ENCODE data around the gene DNAAF1. TPM values are rescaled to one million over a fixed set of nuclear protein-coding genes. Genes with fewer than 3 reads are reported as not detected.
"Not testable (repeated sequence)": the region's sequence is repeated elsewhere in the genome, so short reads cannot be mapped to it uniquely, and the experiment has no call there.

Gene DNAAF1
- polyA plus RNA-seq, 2 of the 4 experiments (the other 2 are of a cell fraction), result 0.13 to 0.14 TPM

- ChIA-PET CTCF (interaction anchor here (0.8 to 4.4 kb wide), 10 partner anchors 12 to 69 kb away, joined by 3 to 19 read pairs (median 8); partner anchors contain the start of genes DNAAF1, HSDL1 and TAF1C), POLR2A (interaction anchor here (0.9 to 1.5 kb wide), 9 partner anchors 11 to 164 kb away, joined by 3 to 10 read pairs (median 5); partner anchors contain the start of genes DNAAF1, HSDL1, OSGIN1 and TAF1C)
- FAIRE-seq (no peak), DNase-seq (ENCODE audit: low read depth in 1 of 2, low spot score in 1 of 2) (peak; percentile 28 to 40), ATAC-seq (peak in 1 of 2 experiments; percentile 31; a peak in 3 of 6 replicates)
- H3K4me2 ChIP-seq, result peak overlapping the region; percentile 91
- peaks cover 8% of the 10 kb centered on the region for H3K4me1 ChIP-seq
- 31% methylated on average over 12 of the region's 12 CpGs for WGBS (ENCODE audit: missing lambda C conversion rate)
- TF ChIP-seq MAX (IDR thresholded peaks at IDR 0.05) (no peak), POLR2A (IDR thresholded peaks at IDR 0.05; ENCODE audit: low read length) (0 out of 2 replicates have a peak, but pooled peaks have one; percentile 7)
- peak overlapping the region; percentile 88 to 96 for H3K27ac ChIP-seq
- H3K9me3 ChIP-seq, result no peaks in the 10 kb centered on the region
- H3K4me3 ChIP-seq, result peak overlapping the region; percentile 76
Measured at GRCh38 chr16:84117494-84117843, 27.6 kb upstream of the DNAAF1 start.

- CTCF ChIA-PET, result interaction anchor here (1.3 to 4.4 kb wide), 8 partner anchors 17 to 366 kb away, joined by 3 to 19 read pairs (median 6); partner anchors contain the start of genes DNAAF1, HSDL1 and TAF1C
- FAIRE-seq; ATAC-seq; DNase-seq (ENCODE audit: low read depth in 1 of 2, low spot score in 1 of 2); H3K9me3 ChIP-seq; H3K4me3 ChIP-seq; H3K4me1 ChIP-seq; POLR2A ChIA-PET; H3K27ac ChIP-seq: not testable (repeated sequence)
- peak overlapping the region; percentile 91 for H3K4me2 ChIP-seq
- WGBS (ENCODE audit: missing lambda C conversion rate), result 94% methylated on average over 5 of the region's 5 CpGs
Measured at GRCh38 chr16:84118315-84118714, 26.8 kb upstream of the DNAAF1 start.

- FAIRE-seq (no peak), ATAC-seq (no peak), DNase-seq (ENCODE audit: low read depth in 1 of 2, low spot score in 1 of 2) (no peak)
- Histone ChIP-seq H3K4me3 (no peak overlapping the region), H3K9me3 (no peaks in the 10 kb centered on the region), H3K4me1 (peaks cover 8% of the 10 kb centered on the region), H3K4me2 (no peak overlapping the region), H3K27ac (no peak overlapping the region)
- ChIA-PET POLR2A (no interaction called here), CTCF (interaction anchor here (1.2 to 3.3 kb wide), 6 partner anchors 18 to 365 kb away, joined by 3 to 13 read pairs (median 4); partner anchors contain the start of gene TAF1C)
- no peak for TF ChIP-seq SMC3 (IDR thresholded peaks at IDR 0.05)
- no peak for TF ChIP-seq FOSB (CRISPR knock-in tag; IDR thresholded peaks at IDR 0.05)
- no peak for TF ChIP-seq SREBF2 (IDR thresholded peaks at IDR 0.05)
- TF ChIP-seq EP300 (IDR thresholded peaks at IDR 0.05), result no peak
- no peak for TF ChIP-seq MAX (IDR thresholded peaks at IDR 0.05)
- TF ChIP-seq ZC3H11A (IDR thresholded peaks at IDR 0.05), result no peak
- TF ChIP-seq RNF2 (IDR thresholded peaks at IDR 0.05; ENCODE audit: borderline replicate concordance, low read depth), result no peak
- no peak for TF ChIP-seq PBX3 (IDR thresholded peaks at IDR 0.05)
- no peak for TF ChIP-seq ZNF302 (CRISPR knock-in tag; IDR thresholded peaks at IDR 0.05)
- TF ChIP-seq ZSCAN20 (CRISPR knock-in tag; IDR thresholded peaks at IDR 0.05), result no peak
- no peak for TF ChIP-seq CBX8 (IDR thresholded peaks at IDR 0.05)
- TF ChIP-seq CHD4 (IDR thresholded peaks at IDR 0.05; ENCODE audit: borderline replicate concordance), result no peak
- no peak for TF ChIP-seq HOXA7 (CRISPR knock-in tag; IDR thresholded peaks at IDR 0.05)
- no peak for TF ChIP-seq BCL3 (IDR thresholded peaks at IDR 0.05)
- TF ChIP-seq RFX5 (IDR thresholded peaks at IDR 0.05), result no peak
- WGBS (ENCODE audit: missing lambda C conversion rate), result 78% methylated on average over 11 of the region's 13 CpGs
Measured at GRCh38 chr16:84119368-84119767, 25.7 kb upstream of the DNAAF1 start.

GRCh38 chr16:84120023-84120422 lies 25.1 kb upstream of the DNAAF1 start:
- no peak overlapping the region for H3K4me3 ChIP-seq
- H3K4me2 ChIP-seq, result no peak overlapping the region
- TF ChIP-seq SMC3 (IDR thresholded peaks at IDR 0.05) (no peak), CHD4 (IDR thresholded peaks at IDR 0.05; ENCODE audit: borderline replicate concordance) (no peak), REST (IDR thresholded peaks at IDR 0.05) (no peak), POLR2AphosphoS2 (conservative IDR thresholded peaks at IDR 0.05; ENCODE audit: low read length) (no peak), CTCF (IDR thresholded peaks at IDR 0.05) (no peak)
- WGBS (ENCODE audit: missing lambda C conversion rate), result 91% methylated on average over 5 of the region's 5 CpGs
- DNase-seq (ENCODE audit: low read depth in 1 of 2, low spot score in 1 of 2) (no peak), ATAC-seq (no peak), FAIRE-seq (no peak)
- H3K4me1 ChIP-seq, result peaks cover 6% of the 10 kb centered on the region
- no peaks in the 10 kb centered on the region for H3K9me3 ChIP-seq
- ChIA-PET CTCF (interaction anchor here (0.6 to 1.5 kb wide), 4 partner anchors 19 to 365 kb away, joined by 3 to 4 read pairs (median 3); no protein-coding TSS in a partner anchor), POLR2A (no interaction called here)
- no peak overlapping the region for H3K27ac ChIP-seq

All from A549 (cell line).